ENCODE data around the gene LRP1. TPM values are rescaled to one million over a fixed set of nuclear protein-coding genes. Genes with fewer than 3 reads are reported as not detected.

The LRP1 gene
- total and polyA plus RNA-seq, 4 donors: 87.5 to 375 (median 139) TPM

DNA sequence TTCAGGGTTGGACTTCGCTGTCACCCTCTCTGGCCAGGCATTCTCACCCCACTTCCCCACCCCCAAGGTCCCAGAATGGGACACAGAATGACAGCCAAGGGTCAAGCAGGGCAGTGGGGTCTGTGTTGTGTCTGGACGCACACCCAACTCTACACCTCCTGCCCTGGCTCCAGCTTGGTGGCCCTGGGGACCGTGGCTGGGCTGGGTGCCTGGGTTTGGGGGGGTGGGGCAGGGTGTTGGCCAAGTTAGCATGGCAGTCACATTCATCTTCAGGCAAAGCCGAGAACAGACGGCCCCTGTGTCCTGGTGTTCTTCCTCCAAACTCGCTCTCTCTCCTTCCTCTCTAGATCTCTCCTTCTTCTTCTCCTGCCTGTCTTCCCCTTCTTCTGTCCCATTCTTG is 5.6 kb downstream of the LRP1 start:
- H3K9ac ChIP-seq (ENCODE audit: low read depth in 1 of 2, low read length in 2 of 2): no peak overlapping the region
- H3K36me3 ChIP-seq (ENCODE audit: control insufficient read depth in 4 of 4, insufficient read depth in 3 of 4, low read depth in 1 of 4, low read length in 3 of 4): peaks cover 0 to 2% (median 0%) of the 10 kb centered on the region in 4 donors
- no peak for DNase-seq (ENCODE audit: low spot score)
- TF ChIP-seq HNF4A (conservative IDR thresholded peaks at IDR 0.05) (peak in 1 of 2 donors; percentile 23), GABPA (IDR thresholded peaks at IDR 0.05 in 1 of 2, conservative IDR thresholded peaks at IDR 0.05 in 1 of 2) (no peak), RAD21 (IDR thresholded peaks at IDR 0.05) (no peak), TAF1 (conservative IDR thresholded peaks at IDR 0.05) (no peak), JUND (IDR thresholded peaks at IDR 0.05) (no peak), HNF4G (IDR thresholded peaks at IDR 0.05) (no peak), NR2F2 (IDR thresholded peaks at IDR 0.05) (peak; percentile 37), FOXA1 (IDR thresholded peaks at IDR 0.05) (no peak)
- TF ChIP-seq, protein P1, sequence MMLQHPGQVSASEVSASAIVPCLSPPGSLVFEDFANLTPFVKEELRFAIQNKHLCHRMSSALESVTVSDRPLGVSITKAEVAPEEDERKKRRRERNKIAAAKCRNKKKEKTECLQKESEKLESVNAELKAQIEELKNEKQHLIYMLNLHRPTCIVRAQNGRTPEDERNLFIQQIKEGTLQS (IDR thresholded peaks at IDR 0.05): no peak
- TF ChIP-seq, protein P2, sequence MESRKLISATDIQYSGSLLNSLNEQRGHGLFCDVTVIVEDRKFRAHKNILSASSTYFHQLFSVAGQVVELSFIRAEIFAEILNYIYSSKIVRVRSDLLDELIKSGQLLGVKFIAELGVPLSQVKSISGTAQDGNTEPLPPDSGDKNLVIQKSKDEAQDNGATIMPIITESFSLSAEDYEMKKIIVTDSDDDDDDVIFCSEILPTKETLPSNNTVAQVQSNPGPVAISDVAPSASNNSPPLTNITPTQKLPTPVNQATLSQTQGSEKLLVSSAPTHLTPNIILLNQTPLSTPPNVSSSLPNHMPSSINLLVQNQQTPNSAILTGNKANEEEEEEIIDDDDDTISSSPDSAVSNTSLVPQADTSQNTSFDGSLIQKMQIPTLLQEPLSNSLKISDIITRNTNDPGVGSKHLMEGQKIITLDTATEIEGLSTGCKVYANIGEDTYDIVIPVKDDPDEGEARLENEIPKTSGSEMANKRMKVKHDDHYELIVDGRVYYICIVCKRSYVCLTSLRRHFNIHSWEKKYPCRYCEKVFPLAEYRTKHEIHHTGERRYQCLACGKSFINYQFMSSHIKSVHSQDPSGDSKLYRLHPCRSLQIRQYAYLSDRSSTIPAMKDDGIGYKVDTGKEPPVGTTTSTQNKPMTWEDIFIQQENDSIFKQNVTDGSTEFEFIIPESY (IDR thresholded peaks at IDR 0.05): no peak
- no peaks in the 10 kb centered on the region for H3K9me3 ChIP-seq (ENCODE audit: control insufficient read depth in 4 of 4, low read length in 3 of 4)
- peaks cover 35 to 83% (median 75%) of the 10 kb centered on the region in 4 donors for H3K4me1 ChIP-seq (ENCODE audit: control insufficient read depth in 4 of 4, insufficient read depth in 4 of 4, low read length in 3 of 4)
- H3K27ac ChIP-seq (ENCODE audit: low read depth in 1 of 2, low read length in 2 of 2): peak overlapping the region; percentile 66 to 84
- no peaks in the 10 kb centered on the region for H3K27me3 ChIP-seq (ENCODE audit: control insufficient read depth in 4 of 4, insufficient read depth in 4 of 4, low read length in 3 of 4)
- WGBS: 46% methylated on average over 6 of the region's 6 CpGs
- H3K4me3 ChIP-seq (ENCODE audit: low read depth in 1 of 3, low read length in 3 of 3): no peak overlapping the region

GRCh38 chr12:57134949-57135348 is 6.7 kb downstream of the LRP1 start:
- H3K27me3 ChIP-seq (ENCODE audit: control insufficient read depth in 4 of 4, insufficient read depth in 4 of 4, low read length in 3 of 4): no peaks in the 10 kb centered on the region
- peak overlapping the region; percentile 83 to 84 for H3K27ac ChIP-seq (ENCODE audit: low read depth in 1 of 2, low read length in 2 of 2)
- H3K9me3 ChIP-seq (ENCODE audit: control insufficient read depth in 4 of 4, low read length in 3 of 4): no peaks in the 10 kb centered on the region
- peaks cover 0 to 2% (median under 1%) of the 10 kb centered on the region in 4 donors for H3K36me3 ChIP-seq (ENCODE audit: control insufficient read depth in 4 of 4, insufficient read depth in 3 of 4, low read depth in 1 of 4, low read length in 3 of 4)
- TF ChIP-seq REST (IDR thresholded peaks at IDR 0.05) (no peak), RXRA (IDR thresholded peaks at IDR 0.05) (no peak), TAF1 (conservative IDR thresholded peaks at IDR 0.05) (no peak), MAX (IDR thresholded peaks at IDR 0.05) (no peak), FOXA1 (IDR thresholded peaks at IDR 0.05) (no peak), GABPA (IDR thresholded peaks at IDR 0.05 in 1 of 2, conservative IDR thresholded peaks at IDR 0.05 in 1 of 2) (no peak), YY1 (IDR thresholded peaks at IDR 0.05) (no peak), RAD21 (IDR thresholded peaks at IDR 0.05) (no peak), HNF4G (IDR thresholded peaks at IDR 0.05) (no peak), HNF4A (conservative IDR thresholded peaks at IDR 0.05) (no peak), NR2F2 (IDR thresholded peaks at IDR 0.05) (no peak), FOXA2 (IDR thresholded peaks at IDR 0.05) (no peak), SP1 (IDR thresholded peaks at IDR 0.05) (no peak)
- TF ChIP-seq, protein P3, sequence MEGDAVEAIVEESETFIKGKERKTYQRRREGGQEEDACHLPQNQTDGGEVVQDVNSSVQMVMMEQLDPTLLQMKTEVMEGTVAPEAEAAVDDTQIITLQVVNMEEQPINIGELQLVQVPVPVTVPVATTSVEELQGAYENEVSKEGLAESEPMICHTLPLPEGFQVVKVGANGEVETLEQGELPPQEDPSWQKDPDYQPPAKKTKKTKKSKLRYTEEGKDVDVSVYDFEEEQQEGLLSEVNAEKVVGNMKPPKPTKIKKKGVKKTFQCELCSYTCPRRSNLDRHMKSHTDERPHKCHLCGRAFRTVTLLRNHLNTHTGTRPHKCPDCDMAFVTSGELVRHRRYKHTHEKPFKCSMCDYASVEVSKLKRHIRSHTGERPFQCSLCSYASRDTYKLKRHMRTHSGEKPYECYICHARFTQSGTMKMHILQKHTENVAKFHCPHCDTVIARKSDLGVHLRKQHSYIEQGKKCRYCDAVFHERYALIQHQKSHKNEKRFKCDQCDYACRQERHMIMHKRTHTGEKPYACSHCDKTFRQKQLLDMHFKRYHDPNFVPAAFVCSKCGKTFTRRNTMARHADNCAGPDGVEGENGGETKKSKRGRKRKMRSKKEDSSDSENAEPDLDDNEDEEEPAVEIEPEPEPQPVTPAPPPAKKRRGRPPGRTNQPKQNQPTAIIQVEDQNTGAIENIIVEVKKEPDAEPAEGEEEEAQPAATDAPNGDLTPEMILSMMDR (IDR thresholded peaks at IDR 0.05; ENCODE audit: low read depth, low read length, missing input control): no peak
- TF ChIP-seq, protein P2 (IDR thresholded peaks at IDR 0.05): no peak
- TF ChIP-seq, protein P1 (IDR thresholded peaks at IDR 0.05): no peak
- no peak overlapping the region for H3K4me3 ChIP-seq (ENCODE audit: low read depth in 1 of 3, low read length in 3 of 3)
- no peak for DNase-seq (ENCODE audit: low spot score)
- H3K9ac ChIP-seq (ENCODE audit: low read depth in 1 of 2, low read length in 2 of 2): peak overlapping the region in 1 of 2 donors; percentile 26
- H3K4me1 ChIP-seq (ENCODE audit: control insufficient read depth in 4 of 4, insufficient read depth in 4 of 4, low read length in 3 of 4): peaks cover 45 to 93% (median 84%) of the 10 kb centered on the region in 4 donors
- 61% methylated on average over 9 of the region's 9 CpGs for WGBS
